Fibroblast of lung (primary cell): ENCODE measurements around the gene ROM1. TPM values are rescaled to one million over a fixed set of nuclear protein-coding genes. Genes with fewer than 3 reads are reported as not detected.

Experiments used
- DNase-seq, 2 donors: peaks; one replicate each; pipeline versions ENCODE4 v3.0.0 to v3.0.0-alpha.2; 2010; ENCODE audit warnings: low read depth in 2 of 2
- H2AFZ ChIP-seq: 2 replicates; pipeline ENCODE4 v1.5.1; 2012; ENCODE audit warnings: low read length, control low read depth, inconsistent platforms
- H3K27ac ChIP-seq: 2 replicates; pipeline ENCODE4 v1.5.1; 2011; ENCODE audit warnings: low read length, control low read depth; ENCODE audit not compliant: insufficient read depth
- H3K27me3 ChIP-seq: 2 replicates; pipeline ENCODE4 v1.5.1; 2011; ENCODE audit warnings: mild to moderate bottlenecking, low read length; ENCODE audit not compliant: control insufficient read depth, insufficient read depth
- H3K36me3 ChIP-seq: 2 replicates; pipeline ENCODE4 v1.5.1; 2011; ENCODE audit warnings: low read length; ENCODE audit not compliant: control insufficient read depth, insufficient read depth
- H3K4me1 ChIP-seq: 2 replicates; pipeline ENCODE4 v1.5.1; 2011; ENCODE audit warnings: low read length; ENCODE audit not compliant: control insufficient read depth, insufficient read depth; ENCODE audit errors: extremely low read depth
- H3K4me2 ChIP-seq: 2 replicates; pipeline ENCODE4 v1.5.1; 2011; ENCODE audit warnings: low read length, control low read depth; ENCODE audit not compliant: insufficient read depth; ENCODE audit errors: extremely low read depth
- H3K4me3 ChIP-seq, 4 experiments: fragments of 200-600 bp in 1 of 4; sonication (generic) in 1 of 4; replicated peaks in 1 of 4; 2 replicates each; pipeline ENCODE4 v1.5.1; 2011 to 2016; ENCODE audit warnings: low read length in 4 of 4, low read depth in 3 of 4, mild to moderate bottlenecking in 3 of 4, control low read depth in 2 of 4, inconsistent platforms in 1 of 4, mixed read lengths in 1 of 4; ENCODE audit not compliant: insufficient read depth in 1 of 4; ENCODE audit errors: control extremely low read depth in 1 of 4
- H3K79me2 ChIP-seq: 2 replicates; pipeline ENCODE4 v1.5.1; 2012; ENCODE audit warnings: mild to moderate bottlenecking, low read length, inconsistent platforms; ENCODE audit not compliant: control insufficient read depth, insufficient read depth
- H3K9ac ChIP-seq: 2 replicates; pipeline ENCODE4 v1.5.1; 2011; ENCODE audit warnings: mild to moderate bottlenecking, low read length, control low read depth; ENCODE audit not compliant: insufficient read depth
- H3K9me3 ChIP-seq: 2 replicates; pipeline ENCODE4 v1.5.1; 2012; ENCODE audit warnings: low read depth, low read length; ENCODE audit not compliant: control insufficient read depth, insufficient read depth
- H4K20me1 ChIP-seq: 2 replicates; pipeline ENCODE4 v1.5.1; 2011; ENCODE audit warnings: low read length; ENCODE audit not compliant: control insufficient read depth, insufficient read depth; ENCODE audit errors: extremely low read depth
- CTCF ChIP-seq, 2 donors: IDR thresholded peaks in 1 of 2; conservative IDR thresholded peaks in 1 of 2; 1 replicate in 1 of 2; 2 replicates in 1 of 2; pipeline ENCODE4 v1.5.1; 2011 to 2012; ENCODE audit warnings: low read length in 2 of 2, control low read depth in 1 of 2, inconsistent platforms in 1 of 2, low read depth in 1 of 2, mild to moderate bottlenecking in 1 of 2
- EZH2 ChIP-seq: IDR thresholded peaks from 2 replicates; pipeline ENCODE4 v1.5.1; 2012; ENCODE audit warnings: low read length, control low read depth, mild to moderate bottlenecking; ENCODE audit errors: missing control alignments
- polyA plus RNA-seq, 2 donors: library from polyadenylated mRNA; depleted of rRNA in 1 of 2; stranded (reverse) in 1 of 2; unstranded in 1 of 2; fragments of >200 nt; gene quantifications; 2 replicates each; pipeline ENCODE4 v1.2.1, GENCODE V29; 2011 to 2012; ENCODE audit warnings: missing spikeins in 1 of 2
- total RNA-seq: library from RNA; depleted of rRNA; stranded (reverse); fragments of >200 nt; gene quantifications from 2 replicates; pipeline ENCODE4 v1.2.1, GENCODE V29; 2014

ROM1 gene
- total and polyA plus RNA-seq, 2 donors (not counting 1 experiment from before 2014, with no cell fraction given), result 1.7 to 9.9 TPM

- Histone ChIP-seq H3K36me3 (peaks cover 8% of the 10 kb centered on the region), H3K9ac (peak overlapping the region; percentile 64), H2AFZ (peak overlapping the region; percentile 25), H3K79me2 (peaks cover 4% of the 10 kb centered on the region), H3K4me1 (peaks cover 4% of the 10 kb centered on the region), H4K20me1 (no peaks in the 10 kb centered on the region), H3K27me3 (no peaks in the 10 kb centered on the region), H3K9me3 (no peaks in the 10 kb centered on the region), H3K4me2 (peak overlapping the region; percentile 98), H3K4me3 (peak overlapping the region; percentile 84 to 95 (median 86)), H3K27ac (peak overlapping the region; percentile 70)
- no peak for DNase-seq
- no peak for TF ChIP-seq EZH2
- no peak for TF ChIP-seq CTCF (conservative IDR thresholded peaks at IDR 0.05 in 1 of 2, IDR thresholded peaks at IDR 0.05 in 1 of 2; ENCODE audit: low read depth in 1 of 2, low read length in 2 of 2)
Observed at GRCh38 chr11:62621027-62621566, 8.0 kb downstream of the ROM1 start.

- peak within 1 kb of the TSS; percentile 98 for H3K4me2 ChIP-seq
- no peak for TF ChIP-seq EZH2
- TF ChIP-seq CTCF (conservative IDR thresholded peaks at IDR 0.05 in 1 of 2, IDR thresholded peaks at IDR 0.05 in 1 of 2; ENCODE audit: low read depth in 1 of 2, low read length in 2 of 2), result no peak
- H3K9me3 ChIP-seq, result no peaks in the 10 kb centered on the region
- peak within 1 kb of the TSS; percentile 25 for H2AFZ ChIP-seq
- H3K36me3 ChIP-seq, result peaks cover 7% of the 10 kb centered on the region
- no peaks in the 10 kb centered on the region for H4K20me1 ChIP-seq
- peaks cover 4% of the 10 kb centered on the region for H3K79me2 ChIP-seq
- DNase-seq, result peak; percentile 98 to 99
- peak within 1 kb of the TSS; percentile 84 to 95 (median 86) for H3K4me3 ChIP-seq
- peak within 1 kb of the TSS; percentile 70 for H3K27ac ChIP-seq
- H3K27me3 ChIP-seq, result no peaks in the 10 kb centered on the region
- peaks cover 4% of the 10 kb centered on the region for H3K4me1 ChIP-seq
- H3K9ac ChIP-seq, result peak within 1 kb of the TSS; percentile 64
Observed at GRCh38 chr11:62621567-62622470, 8.8 kb downstream of the ROM1 start, which contains the start of gene B3GAT3. TSS of gene B3GAT3 (minus strand) at chr11:62621986. CDS start at chr11:62621947, 39 bp downstream.

GRCh38 chr11:62622476-62623089 is 9.5 kb downstream of the ROM1 start:
- no peaks in the 10 kb centered on the region for H4K20me1 ChIP-seq
- H3K27ac ChIP-seq, result peak overlapping the region; percentile 70
- peaks cover 4% of the 10 kb centered on the region for H3K4me1 ChIP-seq
- peaks cover 4% of the 10 kb centered on the region for H3K79me2 ChIP-seq
- peak overlapping the region in 2 of 4 experiments; percentile 37 to 84 for H3K4me3 ChIP-seq
- no peak overlapping the region for H3K9ac ChIP-seq
- no peak for DNase-seq
- no peaks in the 10 kb centered on the region for H3K27me3 ChIP-seq
- H3K9me3 ChIP-seq, result no peaks in the 10 kb centered on the region
- H2AFZ ChIP-seq, result no peak overlapping the region
- H3K4me2 ChIP-seq, result peak overlapping the region; percentile 36
- TF ChIP-seq CTCF (conservative IDR thresholded peaks at IDR 0.05 in 1 of 2, IDR thresholded peaks at IDR 0.05 in 1 of 2; ENCODE audit: low read depth in 1 of 2, low read length in 2 of 2) (no peak), EZH2 (no peak)
- H3K36me3 ChIP-seq, result peaks cover 5% of the 10 kb centered on the region
